Stimulated activated CD8-positive, alpha-beta memory T cell treated with anti-CD3 and anti-CD28 coated beads, Interleukin-7, amount 100 ng/mL, for 4 hours (primary cell): ENCODE data around the gene RIOK1.

ENCODE experiments used
- DNase-seq, 2 donors: peaks; one replicate each; pipeline ENCODE4 v3.0.0-alpha.2; 2020; ENCODE audit warnings: low read depth in 2 of 2

The RIOK1 gene

DNA sequence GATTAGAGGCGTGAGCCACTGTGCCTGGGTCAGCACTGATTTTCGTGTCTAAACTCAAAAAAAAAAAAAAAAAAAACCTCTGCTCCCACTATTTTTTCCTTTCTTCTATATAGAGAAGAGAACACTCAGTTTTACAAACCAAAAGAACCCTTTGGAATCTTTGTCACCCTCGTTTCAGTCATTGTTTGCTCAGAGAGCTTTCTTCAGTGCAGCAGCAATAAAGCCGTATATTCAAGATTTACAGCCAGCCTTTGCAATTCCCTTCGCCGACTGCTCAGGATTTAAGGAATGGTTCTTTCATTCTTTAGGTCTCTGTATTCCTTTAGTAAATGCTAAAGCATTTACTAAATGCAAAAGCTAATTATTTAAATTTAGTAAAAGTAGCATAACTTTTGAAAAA, 20.1 kb downstream of the RIOK1 start:
- no peak for DNase-seq

DNA sequence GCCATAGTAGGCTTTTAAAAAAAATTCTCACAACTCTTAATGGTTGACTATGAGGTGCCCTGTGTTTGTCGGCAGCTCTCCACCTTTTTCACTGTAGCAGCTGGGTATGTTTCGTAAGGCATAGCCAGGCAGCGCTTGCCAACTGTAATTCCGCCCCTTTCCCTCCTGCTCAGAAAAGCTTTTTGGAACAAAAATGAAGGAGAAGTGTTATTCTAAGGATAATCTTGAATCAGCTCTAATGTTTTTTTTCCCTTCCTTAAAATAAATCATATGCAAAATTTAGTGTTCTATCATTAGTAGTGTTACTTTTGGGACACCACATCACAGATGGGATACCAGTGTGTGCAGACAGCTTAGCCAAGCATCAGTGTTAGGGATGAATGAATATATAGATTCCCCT, 21.2 kb downstream of the RIOK1 start:
- DNase-seq = no peak

GRCh38 chr6:7411328-7411727, 21.7 kb downstream of the RIOK1 start:
- no peak for DNase-seq

- no peak for DNase-seq
Measured at GRCh38 chr6:7413151-7413823, 23.7 kb downstream of the RIOK1 start.

DNA sequence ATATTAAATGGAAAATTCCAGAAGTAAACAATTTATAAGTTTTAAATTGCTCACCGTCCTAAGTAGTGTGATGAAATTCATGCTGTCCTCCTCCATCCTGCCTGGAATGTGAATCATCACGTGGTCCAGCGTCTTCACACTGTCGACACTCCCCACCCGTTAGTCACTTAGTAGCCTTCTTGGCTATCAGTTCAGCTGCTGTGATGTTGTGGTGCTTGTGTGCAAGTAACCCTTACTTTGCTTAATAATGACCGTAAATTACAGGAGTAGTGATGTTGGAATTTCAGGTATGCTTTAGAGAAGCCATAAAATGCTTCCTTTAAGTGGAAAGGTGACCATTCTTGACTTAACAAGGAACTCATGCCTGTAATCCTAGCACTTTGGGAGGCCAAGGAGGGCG, 25.2 kb downstream of the RIOK1 start:
- no peak for DNase-seq

GRCh38 chr6:7417684-7418083, 28.1 kb downstream of the RIOK1 start:
- DNase-seq = no peak

DNA sequence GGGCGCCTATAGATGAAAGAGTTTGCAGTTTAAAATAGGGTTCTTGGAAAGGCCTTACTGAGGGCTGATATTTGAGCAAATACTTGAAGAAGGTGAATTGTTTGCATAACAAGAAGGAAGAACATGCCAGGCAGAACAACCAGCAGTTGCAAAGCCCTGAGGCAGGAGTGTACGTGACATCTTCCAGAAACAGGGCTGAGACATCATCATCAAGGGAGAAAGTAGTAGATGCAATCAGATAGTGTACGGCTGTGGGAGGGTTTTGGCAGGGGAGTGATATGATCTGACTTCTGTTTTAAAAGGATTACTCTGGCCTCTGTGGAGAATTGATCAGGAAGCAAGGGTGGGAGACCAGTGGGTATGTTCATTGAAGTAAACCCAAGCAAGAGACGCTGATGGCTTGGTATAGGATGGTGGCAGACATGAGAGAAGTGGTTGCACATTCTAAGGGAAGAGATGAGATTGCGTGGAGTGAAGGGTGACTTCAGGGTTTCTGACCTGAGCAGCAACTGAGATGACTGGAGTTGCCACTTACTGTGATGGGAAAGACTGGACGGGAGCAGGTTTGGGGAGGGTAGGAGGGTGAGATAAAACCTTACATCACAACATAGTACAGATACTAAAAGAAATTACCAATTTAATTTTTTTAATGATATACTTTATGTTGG, 28.8 kb downstream of the RIOK1 start:
- no peak for DNase-seq

DNA sequence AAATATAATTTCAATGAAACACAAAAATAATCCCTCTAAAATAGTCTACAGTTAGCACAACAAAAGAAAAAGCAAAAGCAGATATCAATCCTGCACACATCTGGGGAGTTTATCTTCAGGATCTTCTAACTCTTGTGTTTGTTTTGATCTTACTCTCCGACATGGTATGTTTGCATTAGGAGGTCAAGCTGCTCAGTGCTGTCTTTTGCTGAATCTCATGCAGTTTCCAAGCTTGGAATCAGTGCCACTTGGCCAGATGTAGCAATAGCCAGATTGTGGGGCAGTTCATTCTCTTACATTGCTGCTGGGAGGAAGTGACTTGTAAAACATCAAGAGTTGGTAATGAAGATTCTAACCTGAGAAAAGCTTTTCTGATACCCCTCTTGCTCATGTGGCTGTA, 29.5 kb downstream of the RIOK1 start:
- DNase-seq = no peak

GRCh38 chr6:7421066-7421465, 31.5 kb downstream of the RIOK1 start:
- no peak for DNase-seq

DNA sequence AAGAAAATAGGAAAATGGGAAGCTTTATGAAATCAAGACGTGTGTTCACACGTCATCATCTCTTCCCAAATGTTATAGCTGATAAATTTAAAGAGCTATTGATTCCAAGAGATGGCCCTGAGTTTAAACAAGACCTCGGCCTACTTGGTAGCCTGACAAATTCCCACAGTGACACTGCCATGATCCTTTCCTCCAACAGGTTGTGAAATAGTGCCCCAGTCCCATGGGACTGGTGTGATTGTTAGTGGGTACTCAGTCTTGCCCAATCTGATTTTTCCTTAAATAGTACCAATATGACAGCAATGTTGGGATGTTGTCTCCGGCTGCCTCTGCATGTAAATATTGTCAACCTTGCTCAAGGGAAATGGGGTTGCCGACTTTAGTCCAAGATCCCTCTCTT, 34.5 kb downstream of the RIOK1 start:
- no peak for DNase-seq

- no peak for DNase-seq
Measured at GRCh38 chr6:7424967-7425807, 35.6 kb downstream of the RIOK1 start.

GRCh38 chr6:7425808-7426190, 36.2 kb downstream of the RIOK1 start:
- DNase-seq = no peak

DNA sequence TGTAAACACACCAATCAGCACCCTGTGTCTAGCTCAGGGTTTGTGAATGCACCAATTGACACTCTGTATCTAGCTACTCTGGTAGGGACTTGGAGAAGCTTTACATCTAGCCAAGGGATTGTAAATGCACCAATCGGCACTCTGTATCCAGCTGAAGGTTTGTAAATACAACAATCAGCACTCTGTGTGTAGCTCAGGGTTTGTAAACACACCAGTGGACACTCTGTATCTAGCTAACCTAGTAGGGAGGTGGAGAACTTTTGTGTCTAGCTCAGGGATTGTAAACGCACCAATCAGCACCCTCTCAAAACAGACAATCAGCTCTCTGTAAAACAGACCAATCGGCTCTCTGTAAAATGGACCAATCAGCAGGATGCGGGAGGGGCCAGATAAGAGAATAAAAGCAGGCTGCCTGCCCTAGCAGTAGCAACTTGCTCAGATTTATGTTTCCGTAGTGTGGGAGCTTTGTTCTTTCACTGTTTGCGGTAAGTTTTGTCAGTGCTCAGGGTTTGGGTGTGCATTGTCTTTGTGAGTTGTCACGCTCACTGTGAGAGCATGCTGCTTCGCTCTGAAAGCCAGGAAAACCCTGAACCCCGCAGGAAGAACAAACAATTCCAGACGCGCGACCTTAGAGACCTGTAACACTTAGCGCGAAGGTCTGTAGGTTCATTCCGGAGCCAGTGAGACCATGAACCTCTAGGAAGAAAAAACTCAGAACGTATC, 37.0 kb downstream of the RIOK1 start:
- DNase-seq = no peak

- no peak for DNase-seq
Measured at GRCh38 chr6:7431313-7431673, 41.7 kb downstream of the RIOK1 start.

GRCh38 chr6:7431674-7432390, 42.2 kb downstream of the RIOK1 start:
- DNase-seq = no peak

DNA sequence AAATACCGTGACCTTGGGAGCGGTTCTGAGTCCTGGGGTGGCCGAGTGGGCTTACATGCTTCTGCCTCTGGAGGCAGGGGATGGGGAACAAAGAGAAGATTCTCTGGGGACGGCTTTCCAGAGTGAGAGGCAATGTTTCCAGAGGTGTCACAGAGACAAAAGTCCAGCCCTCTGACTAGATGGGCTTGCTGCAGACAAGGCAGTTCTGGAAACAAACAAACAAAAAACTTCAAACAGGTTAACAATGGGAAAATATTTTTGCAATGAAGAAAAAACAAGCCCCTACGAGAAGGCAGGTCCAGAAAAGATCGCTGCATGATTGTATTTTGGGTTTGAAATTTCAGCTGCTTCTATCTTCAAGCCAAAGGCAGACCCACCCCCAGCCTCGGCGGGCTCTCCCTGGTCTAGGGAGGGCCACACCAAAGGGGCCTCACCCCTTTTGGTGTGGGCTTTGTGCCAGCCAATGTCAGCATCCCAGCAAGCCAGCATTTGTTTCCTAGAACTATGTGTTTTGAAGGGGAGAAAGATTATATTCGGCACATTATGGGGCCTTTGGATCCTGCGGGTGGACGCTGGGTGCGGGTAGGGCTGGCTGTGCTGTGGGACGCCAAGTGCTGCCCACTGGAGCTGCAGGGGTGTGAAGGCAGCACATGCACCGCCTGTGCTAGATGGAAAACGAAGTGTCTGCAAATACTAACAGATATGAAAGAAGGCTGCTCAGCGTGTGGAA, 42.9 kb downstream of the RIOK1 start:
- no peak for DNase-seq

DNA sequence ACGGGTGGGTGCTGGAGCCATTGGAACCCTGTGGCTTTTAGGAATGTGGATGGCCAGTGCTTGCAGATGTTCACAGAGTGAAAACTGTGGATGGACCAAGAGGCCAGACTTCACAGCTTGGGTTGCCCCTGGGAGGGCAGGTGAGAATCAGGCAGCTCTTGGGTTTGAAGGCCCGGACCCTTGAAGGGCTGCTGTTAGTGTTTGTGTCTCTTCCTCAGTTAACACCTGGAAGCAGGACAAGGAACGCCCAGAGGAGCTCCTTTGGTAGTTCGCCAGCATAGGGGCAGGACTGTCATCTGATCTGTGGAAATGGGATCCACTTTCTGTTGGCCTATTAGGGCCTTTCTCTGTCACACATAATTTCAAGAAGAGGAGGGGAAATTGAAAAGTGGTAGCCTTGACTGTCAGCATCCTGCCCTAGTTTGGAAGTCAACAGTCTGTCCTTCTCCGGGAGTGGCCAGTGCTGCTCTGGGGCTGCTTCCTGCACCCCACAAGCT, 43.6 kb downstream of the RIOK1 start:
- no peak for DNase-seq

- DNase-seq = no peak
Measured at GRCh38 chr6:7434672-7435071, 45.1 kb downstream of the RIOK1 start.

DNA sequence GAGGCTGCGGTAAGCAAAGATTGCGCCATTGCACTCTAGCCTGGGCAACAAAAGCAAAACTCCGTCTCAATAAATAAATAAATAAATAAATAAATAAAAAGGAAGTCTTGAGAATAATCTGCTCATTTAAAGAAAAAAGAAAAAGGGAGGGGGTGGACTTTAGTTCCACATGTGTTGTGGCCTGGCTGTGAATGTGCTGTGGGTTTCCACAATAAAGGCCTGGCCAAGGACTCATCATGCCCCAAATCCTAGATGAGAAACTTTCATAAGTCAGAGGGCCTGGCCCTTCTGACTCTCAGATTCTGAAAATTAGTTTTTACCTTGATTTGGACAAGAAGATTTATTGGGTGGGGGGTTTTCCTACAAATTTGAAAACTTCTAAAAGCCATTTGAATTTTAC, 48.4 kb downstream of the RIOK1 start:
- no peak for DNase-seq

DNA sequence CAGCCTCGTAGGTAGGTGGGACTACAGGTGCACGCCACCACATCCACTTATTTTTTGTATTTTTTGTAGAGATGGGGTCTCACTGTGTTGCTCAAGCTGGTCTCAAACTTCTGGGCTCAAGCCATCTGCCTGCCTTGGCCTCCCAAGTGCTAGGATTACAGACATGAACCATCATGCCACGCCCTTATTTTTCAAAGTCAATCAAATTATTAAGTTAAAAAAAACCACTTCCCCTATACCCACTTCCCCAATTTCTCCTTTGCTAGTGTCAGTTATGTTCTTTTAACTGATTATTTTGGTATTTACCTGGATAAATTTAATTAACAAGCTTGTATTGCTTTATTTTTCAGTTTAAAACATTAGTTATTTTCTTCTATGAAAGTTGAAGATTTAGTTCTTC, 49.6 kb downstream of the RIOK1 start:
- DNase-seq = no peak

GRCh38 chr6:7440476-7440875, 50.9 kb downstream of the RIOK1 start:
- no peak for DNase-seq
